Calu3 (cell line): Measurements from ENCODE around the gene VPS39. TPM values are rescaled to one million over a fixed set of nuclear protein-coding genes. Genes with fewer than 3 reads are reported as not detected.
A peak's percentile ranks its signal among the peaks of the same experiment; 100 is the strongest.

ENCODE experiments used
- BruUV-seq: library from RNA; stranded (reverse); fragments of 400-500 nt; replicated peaks from 2 replicates; lab custom pipeline; 2021; lab: Mats Ljungman, UMichigan
- CTCF ChIA-PET: fragments of 300-600 bp; sonication (Branson Sonifier 250); formaldehyde crosslinking; loops from one replicate; lab custom pipeline; 2022; ENCODE audit warnings: antibody characterized with exemption; lab: Charles Lee
- DNase-seq: peaks from one replicate; pipeline ENCODE4 v3.0.0; 2022
- H3K27ac Mint-ChIP-seq: one replicate; pipeline ENCODE4 v1.8.0; 2022; ENCODE audit warnings: mixed read lengths; ENCODE audit not compliant: unreplicated experiment
- H3K27me3 Mint-ChIP-seq: one replicate; pipeline ENCODE4 v1.8.0; 2022; ENCODE audit warnings: mixed read lengths; ENCODE audit not compliant: unreplicated experiment
- H3K36me3 Mint-ChIP-seq: one replicate; pipeline ENCODE4 v1.8.0; 2022; ENCODE audit warnings: mild to moderate bottlenecking, moderate library complexity, mixed read lengths; ENCODE audit not compliant: insufficient read depth, unreplicated experiment
- H3K4me1 Mint-ChIP-seq: one replicate; pipeline ENCODE4 v1.8.0; 2022; ENCODE audit warnings: mild to moderate bottlenecking, low read depth, mixed read lengths; ENCODE audit not compliant: unreplicated experiment
- H3K4me3 Mint-ChIP-seq: one replicate; pipeline ENCODE4 v1.8.0; 2022; ENCODE audit warnings: mild to moderate bottlenecking, low read depth, moderate library complexity, mixed read lengths; ENCODE audit not compliant: unreplicated experiment
- H3K9me3 Mint-ChIP-seq: one replicate; pipeline ENCODE4 v1.8.0; 2022; ENCODE audit warnings: low read depth, mixed read lengths; ENCODE audit not compliant: unreplicated experiment
- intact Hi-C: fragments of 100-400 bp; cut with micrococcal nuclease; formaldehyde crosslinking; loops from one replicate; pipeline ENCODE4 v1.10.0; 2022; ENCODE audit not compliant: unreplicated experiment
- total RNA-seq: library from RNA; stranded (reverse); gene quantifications from 2 replicates; pipeline ENCODE4 v1.2.3, GENCODE V29; 2022
- TF ChIP-seq, protein P1 (sequence below): fragments of 200-600 bp; IDR thresholded peaks from one replicate; pipeline ENCODE4 v1.8.0; 2022; ENCODE audit warnings: antibody characterized with exemption; ENCODE audit not compliant: unreplicated experiment

Gene VPS39
- total RNA-seq, 1 experiment from 2014 or later = 34.6 TPM

DNA sequence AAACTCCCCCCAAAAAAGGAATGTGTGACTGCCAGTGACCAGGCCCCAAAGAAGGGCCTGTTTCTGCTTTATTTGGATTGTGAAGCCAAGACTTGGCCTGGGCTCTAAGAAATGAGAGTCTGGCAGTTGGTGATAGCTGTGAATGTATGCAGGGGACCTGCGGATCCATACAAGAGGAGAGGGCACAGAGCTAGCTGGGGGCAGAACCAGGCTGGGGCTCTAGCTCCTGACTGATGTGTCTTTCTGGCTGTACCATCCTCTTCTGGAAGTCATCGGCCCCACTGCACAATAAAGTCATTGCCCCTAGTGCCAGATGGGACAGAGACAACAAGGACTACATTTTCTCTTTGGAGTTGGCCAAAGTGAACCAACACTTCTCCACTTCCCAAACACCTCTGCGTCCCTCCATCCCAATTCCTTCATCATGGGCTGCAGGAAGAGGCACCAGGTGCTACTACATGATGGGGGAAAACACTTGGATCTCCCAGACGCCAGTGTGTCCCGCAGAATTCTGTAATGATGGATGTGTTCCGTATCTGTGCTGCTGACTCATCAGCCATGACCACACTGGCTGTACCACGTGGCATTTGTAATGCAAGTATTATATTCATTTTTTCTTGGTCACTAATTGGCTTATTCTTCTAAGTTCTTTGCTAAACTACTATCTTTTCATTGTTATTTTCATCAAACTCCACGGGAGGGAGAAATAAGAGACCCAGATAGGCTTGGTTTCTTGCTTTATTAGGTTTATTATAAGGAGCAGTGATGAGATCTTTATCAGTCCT, 49.9 kb downstream of the VPS39 start:
- no peak for DNase-seq
- no TSS peak for BruUV-seq

DNA sequence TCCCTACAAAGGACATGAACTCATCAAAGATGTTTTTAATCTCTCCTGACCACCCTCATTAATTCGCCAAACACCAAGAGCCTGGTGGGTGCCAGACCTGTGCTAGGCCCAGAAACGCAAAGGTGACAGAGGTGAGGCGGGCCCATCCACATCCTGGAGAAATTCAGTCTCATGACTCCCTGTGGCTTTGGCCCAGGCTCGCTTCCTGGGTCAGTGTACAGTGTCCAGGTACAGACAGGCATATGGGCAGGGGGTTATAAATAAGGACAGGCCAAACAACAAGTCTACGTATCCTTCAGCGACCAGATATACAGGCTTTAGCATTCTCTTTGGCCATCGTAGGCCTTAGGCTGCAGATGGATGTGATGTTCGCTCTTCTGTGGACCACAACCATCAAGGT, 50.7 kb downstream of the VPS39 start:
- CTCF ChIA-PET = interaction anchor here (0.7 kb wide), 1 partner anchor 466 kb away, joined by 8 read pairs; no protein-coding TSS in a partner anchor
- no peaks in the 10 kb centered on the region for H3K27me3 Mint-ChIP-seq
- intact Hi-C loops = no loop called here
- H3K4me3 Mint-ChIP-seq = no peak overlapping the region
- BruUV-seq = no TSS peak
- DNase-seq = no peak
- no peaks in the 10 kb centered on the region for H3K36me3 Mint-ChIP-seq
- H3K4me1 Mint-ChIP-seq = no peaks in the 10 kb centered on the region
- H3K9me3 Mint-ChIP-seq = no peaks in the 10 kb centered on the region
- H3K27ac Mint-ChIP-seq = no peak overlapping the region
- TF ChIP-seq, protein P1, sequence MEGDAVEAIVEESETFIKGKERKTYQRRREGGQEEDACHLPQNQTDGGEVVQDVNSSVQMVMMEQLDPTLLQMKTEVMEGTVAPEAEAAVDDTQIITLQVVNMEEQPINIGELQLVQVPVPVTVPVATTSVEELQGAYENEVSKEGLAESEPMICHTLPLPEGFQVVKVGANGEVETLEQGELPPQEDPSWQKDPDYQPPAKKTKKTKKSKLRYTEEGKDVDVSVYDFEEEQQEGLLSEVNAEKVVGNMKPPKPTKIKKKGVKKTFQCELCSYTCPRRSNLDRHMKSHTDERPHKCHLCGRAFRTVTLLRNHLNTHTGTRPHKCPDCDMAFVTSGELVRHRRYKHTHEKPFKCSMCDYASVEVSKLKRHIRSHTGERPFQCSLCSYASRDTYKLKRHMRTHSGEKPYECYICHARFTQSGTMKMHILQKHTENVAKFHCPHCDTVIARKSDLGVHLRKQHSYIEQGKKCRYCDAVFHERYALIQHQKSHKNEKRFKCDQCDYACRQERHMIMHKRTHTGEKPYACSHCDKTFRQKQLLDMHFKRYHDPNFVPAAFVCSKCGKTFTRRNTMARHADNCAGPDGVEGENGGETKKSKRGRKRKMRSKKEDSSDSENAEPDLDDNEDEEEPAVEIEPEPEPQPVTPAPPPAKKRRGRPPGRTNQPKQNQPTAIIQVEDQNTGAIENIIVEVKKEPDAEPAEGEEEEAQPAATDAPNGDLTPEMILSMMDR = no peak

More for the DNA sequence above, 49.9 kb downstream of the VPS39 start:
- CTCF ChIA-PET = interaction anchor here (0.7 kb wide), 1 partner anchor 465 kb away, joined by 8 read pairs; no protein-coding TSS in a partner anchor
- Mint-ChIP-seq H3K36me3 (peaks cover 3% of the 10 kb centered on the region), H3K9me3 (no peaks in the 10 kb centered on the region), H3K4me3 (no peak overlapping the region), H3K27ac (no peak overlapping the region), H3K27me3 (no peaks in the 10 kb centered on the region), H3K4me1 (no peaks in the 10 kb centered on the region)
- TF ChIP-seq, protein P1 = no peak
- intact Hi-C loops = no loop called here

DNA sequence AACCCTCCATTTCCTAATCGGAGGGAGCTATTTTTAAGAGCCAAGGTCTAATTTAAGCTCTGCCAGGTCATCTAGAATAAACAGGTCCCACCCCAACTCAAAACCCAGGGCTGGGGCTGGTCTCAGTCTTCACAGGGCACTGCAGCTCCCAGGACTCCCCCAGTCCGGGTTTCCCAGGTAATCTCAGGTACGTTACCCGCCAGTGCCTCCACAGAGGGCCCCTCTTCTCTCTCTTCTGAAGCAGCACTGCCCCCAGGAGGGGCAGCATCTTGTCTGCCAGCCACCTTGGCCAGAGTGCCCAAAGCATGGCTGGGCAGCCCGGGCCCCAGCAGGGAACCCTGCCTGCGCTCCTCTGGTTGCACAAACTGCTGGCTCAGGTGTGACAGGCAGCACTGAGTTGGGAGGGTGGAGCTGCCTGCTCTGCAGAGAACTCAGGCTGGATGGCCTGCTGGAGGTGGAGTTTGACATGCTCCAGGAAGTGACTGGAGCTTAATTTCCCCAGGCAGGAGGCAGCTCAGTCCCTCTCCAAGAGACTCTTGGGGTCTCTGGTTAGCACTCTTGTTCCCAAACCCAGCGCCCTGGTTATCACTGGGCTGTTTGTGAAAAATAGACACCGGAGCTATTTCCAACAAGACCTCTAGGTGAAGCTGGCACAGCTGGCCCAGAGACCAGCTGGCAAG, 51.7 kb downstream of the VPS39 start, which contains the start of gene PLA2G4F:
TSS of gene PLA2G4F (minus strand) at position 394 of the 680 bp plus-strand sequence. CDS start at position 307, 87 bp downstream.
- CTCF ChIA-PET = interaction anchor here (0.5 to 1.6 kb wide), 4 partner anchors 22 to 229 kb away, joined by 3 to 5 read pairs (median 4); no protein-coding TSS in a partner anchor
- H3K27me3 Mint-ChIP-seq = no peaks in the 10 kb centered on the region
- H3K4me3 Mint-ChIP-seq = peak within 1 kb of the TSS; percentile 46
- H3K27ac Mint-ChIP-seq = no peak within 1 kb of the TSS
- no peaks in the 10 kb centered on the region for H3K36me3 Mint-ChIP-seq
- intact Hi-C loops = no loop called here
- peak; percentile 49 for DNase-seq
- TF ChIP-seq, protein P1 = no peak
- no peaks in the 10 kb centered on the region for H3K9me3 Mint-ChIP-seq
- no peaks in the 10 kb centered on the region for H3K4me1 Mint-ChIP-seq
- no TSS peak for BruUV-seq

DNA sequence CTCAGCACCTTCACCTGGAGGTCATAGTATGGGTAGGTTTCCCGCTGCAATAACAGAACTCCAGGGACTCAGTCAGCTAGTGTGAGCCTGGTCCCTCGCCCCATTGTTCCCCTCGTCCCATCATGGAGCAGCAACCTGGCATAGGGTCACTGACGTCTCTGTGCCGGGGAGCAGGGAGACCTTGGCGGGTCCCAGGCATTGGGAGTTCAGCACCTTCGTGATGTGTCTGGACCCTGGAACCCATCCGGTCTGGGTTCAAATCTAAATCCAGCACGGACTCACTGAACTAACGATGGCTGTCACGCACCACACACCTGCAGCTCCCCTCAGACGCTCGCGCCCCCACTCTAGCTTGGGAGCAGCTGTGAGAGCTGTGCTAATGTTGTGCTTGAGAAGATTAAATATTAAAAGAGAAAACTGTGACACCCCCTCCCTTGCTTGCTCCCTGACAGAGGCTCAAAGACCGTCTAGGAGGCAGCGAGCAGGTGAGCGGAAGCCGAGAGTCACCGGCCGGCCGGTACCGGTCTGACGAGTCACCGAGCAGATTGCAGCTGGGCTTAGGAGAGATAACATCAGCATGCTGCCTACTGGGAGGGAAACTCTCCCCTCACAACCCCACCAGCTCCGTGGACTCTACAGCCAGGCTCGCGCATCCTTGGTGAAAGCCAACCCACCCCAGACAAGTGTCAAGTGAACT, 52.4 kb downstream of the VPS39 start:
- Mint-ChIP-seq H3K9me3 (no peaks in the 10 kb centered on the region), H3K4me3 (peak overlapping the region; percentile 46), H3K27me3 (no peaks in the 10 kb centered on the region), H3K27ac (no peak overlapping the region), H3K4me1 (no peaks in the 10 kb centered on the region), H3K36me3 (no peaks in the 10 kb centered on the region)
- TF ChIP-seq, protein P1 = no peak
- BruUV-seq = no TSS peak
- intact Hi-C loops = no loop called here
- peak; percentile 56 for DNase-seq
- CTCF ChIA-PET = interaction anchor here (1.3 to 1.6 kb wide), 2 partner anchors 21 to 71 kb away, joined by 4 to 5 read pairs; no protein-coding TSS in a partner anchor
